CD4-positive, alpha-beta T cell treated with Interleukin-15 for 1 hour (primary cell): ENCODE measurements around the gene PHGDH.

Experiments
- DNase-seq: peaks from one replicate; pipeline ENCODE4 v3.0.0-alpha.2; 2020

Gene PHGDH

DNA sequence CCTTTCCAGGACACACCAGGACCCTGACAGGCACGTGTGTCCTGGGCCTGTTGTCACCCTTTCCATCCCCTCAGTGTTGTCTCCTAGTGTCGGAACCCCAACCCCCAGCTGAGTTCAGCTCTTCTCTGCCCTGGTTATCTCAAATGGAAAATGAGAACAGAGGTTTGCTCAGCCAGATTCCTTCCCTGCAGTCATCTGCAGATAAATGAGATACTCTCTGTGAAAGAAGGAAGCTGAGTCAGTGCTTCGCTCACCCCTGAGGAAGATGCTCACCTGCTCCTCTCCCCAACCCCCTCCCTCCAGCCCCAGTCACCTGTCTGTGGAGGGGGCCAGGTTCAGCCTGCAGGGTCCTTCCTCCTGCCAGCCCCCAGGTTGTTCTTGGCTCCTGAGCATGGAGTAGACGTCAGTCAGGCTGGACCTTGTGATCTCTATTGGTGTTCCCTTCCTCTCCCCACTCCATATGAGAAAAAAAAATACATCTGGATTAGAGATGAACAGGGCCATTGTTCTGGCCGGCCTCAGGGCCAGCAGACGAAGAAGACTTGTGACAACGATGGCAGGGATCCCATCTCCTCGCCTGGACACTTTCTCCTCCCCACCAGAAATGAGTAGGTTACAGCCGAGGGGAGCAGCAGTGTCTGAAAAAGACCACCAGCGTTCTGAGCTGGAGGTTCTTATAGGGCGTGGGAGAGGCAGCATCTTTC is 20.9 kb downstream of the PHGDH start:
- DNase-seq, result no peak

DNA sequence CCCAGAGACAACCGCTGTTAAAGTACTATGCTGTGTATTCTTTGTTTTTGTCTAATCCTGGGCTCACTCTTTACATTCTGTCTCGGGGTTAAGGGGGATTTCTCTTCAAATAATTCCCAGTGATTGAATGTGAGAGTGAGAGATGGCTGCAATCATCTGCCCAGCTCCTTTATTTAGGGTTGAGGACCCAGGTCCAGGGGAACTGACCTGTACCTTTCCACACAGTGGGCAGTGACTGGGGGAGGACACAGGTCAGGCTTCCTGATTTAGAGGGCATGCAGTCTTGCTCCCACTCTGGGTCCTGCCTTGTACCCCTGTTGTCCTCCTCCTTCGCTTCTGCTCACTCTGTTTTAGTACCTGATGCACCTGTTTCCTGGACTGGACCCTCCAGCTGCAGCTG is 22.0 kb downstream of the PHGDH start:
- DNase-seq, result no peak

DNA sequence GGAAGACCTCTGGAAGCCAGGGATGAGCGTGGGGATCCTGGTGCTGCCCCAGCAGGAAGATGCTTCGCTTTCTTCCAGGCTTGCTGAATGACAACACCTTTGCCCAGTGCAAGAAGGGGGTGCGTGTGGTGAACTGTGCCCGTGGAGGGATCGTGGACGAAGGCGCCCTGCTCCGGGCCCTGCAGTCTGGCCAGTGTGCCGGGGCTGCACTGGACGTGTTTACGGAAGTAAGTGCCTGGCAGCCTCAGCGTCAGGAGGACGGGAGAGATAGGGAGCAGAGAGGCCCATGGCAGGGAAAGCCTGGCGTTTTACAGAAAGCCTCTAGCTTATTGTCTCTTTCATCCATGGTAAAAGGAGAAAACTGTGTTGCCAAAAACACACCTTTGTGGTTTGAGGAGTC is 23.5 kb downstream of the PHGDH start:
- DNase-seq, result no peak

DNA sequence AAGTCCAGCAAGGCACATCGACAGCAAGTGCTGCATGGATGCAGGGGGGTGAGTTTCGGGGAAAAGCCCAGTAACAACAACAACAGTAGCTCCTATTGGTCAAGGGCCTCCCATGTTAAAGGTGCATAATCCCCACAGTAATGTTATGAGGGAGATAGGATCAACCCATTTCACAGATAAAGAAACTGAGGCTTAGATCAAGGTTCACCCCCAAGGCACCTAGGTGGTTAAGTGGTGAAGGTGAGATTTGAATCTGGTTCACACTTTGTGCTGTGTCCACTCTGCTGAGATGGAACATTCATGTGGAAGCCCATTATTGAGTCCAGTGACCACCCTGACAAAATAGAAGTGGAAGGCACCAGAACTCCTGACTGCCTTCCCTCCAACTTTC is 24.9 kb downstream of the PHGDH start:
- DNase-seq, result no peak

DNA sequence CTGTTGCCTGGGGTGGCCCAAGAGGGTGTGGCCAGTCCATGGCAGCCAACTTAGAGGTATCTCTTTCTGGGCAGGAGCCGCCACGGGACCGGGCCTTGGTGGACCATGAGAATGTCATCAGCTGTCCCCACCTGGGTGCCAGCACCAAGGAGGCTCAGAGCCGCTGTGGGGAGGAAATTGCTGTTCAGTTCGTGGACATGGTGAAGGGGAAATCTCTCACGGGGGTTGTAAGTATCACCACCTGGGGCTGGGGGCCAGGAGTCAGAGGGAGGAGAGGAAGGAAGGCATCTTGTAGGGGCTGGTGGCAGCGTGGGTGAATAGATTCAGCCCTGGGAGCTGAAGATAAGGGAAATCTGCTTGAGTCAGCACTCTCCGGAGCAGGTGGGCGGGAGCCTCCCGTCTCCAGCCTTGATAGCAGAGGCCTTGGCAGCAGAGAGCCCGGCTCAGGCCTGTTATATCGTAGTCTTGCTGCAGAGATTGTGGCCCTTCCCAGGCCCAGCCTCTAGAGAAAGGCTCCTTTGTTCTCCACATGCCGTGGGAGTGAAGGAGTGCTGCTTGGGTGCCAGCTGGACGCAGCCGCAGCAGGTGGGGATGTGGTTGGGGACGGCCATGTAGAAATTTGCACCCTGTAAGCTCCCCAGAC is 25.4 kb downstream of the PHGDH start:
- DNase-seq, result no peak

DNA sequence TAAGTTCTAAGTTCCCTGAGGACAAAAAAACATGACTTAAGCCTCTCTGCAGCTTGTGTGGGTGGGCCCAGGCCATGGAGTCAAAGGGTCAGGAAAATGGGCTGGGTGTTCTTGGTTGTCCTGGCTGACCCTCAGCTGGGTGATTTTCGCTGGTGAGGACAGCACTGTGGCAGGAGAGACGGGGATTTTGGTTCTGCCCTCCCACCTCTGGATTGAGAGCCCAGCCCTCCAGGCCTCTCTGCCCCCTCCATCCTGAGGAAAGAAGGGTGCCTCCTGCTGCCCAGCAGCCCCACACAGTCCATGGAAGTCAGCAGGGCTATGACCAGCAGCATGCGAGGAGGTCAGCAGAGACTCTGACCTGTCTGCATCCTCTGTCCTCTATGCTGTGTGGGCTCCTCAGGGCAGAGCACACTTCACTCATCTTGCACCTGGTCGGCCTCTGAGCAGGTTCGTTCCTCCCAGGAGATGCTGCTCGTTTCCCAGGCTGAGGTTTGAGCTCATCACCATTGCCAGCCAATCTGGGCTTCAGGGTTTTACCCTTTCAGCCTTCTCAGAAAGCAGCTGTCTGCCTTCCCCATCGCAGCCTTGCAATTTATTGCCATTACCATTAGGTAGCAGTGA is 26.5 kb downstream of the PHGDH start:
- DNase-seq, result no peak

DNA sequence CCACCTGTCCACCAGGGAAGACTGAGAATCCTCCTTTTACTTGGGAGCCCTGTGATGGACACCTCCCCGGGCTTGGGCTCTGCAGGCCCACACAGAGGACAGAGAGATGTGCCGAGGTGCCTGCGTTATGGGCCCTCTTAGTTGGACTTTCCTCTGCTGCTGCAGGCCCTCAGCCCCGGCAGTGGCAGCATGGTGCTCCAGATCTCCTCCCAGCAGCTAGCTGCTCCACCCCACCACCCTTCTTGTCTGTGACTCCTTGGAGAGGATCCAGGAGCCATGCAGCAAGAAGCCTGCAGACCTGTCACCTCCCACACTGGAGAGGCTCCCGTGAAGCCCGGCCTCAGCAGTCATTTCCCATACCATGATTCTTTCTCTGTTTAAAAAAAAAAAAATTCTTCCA is 27.4 kb downstream of the PHGDH start:
- no peak for DNase-seq

DNA sequence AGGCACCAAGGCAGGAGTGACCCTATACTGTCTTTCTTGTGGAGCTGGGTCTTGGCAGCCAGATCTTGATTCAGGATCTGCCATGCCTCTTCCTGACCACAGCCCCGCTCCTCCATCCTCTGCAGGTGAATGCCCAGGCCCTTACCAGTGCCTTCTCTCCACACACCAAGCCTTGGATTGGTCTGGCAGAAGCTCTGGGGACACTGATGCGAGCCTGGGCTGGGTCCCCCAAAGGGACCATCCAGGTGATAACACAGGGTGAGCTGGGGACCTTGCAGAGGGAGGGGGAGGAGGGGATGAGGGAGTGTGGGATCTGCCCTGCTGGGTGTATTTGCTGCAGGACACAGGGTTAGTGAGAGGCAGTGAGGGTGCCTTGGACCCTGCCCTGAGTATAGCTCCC is 28.5 kb downstream of the PHGDH start:
- no peak for DNase-seq

DNA sequence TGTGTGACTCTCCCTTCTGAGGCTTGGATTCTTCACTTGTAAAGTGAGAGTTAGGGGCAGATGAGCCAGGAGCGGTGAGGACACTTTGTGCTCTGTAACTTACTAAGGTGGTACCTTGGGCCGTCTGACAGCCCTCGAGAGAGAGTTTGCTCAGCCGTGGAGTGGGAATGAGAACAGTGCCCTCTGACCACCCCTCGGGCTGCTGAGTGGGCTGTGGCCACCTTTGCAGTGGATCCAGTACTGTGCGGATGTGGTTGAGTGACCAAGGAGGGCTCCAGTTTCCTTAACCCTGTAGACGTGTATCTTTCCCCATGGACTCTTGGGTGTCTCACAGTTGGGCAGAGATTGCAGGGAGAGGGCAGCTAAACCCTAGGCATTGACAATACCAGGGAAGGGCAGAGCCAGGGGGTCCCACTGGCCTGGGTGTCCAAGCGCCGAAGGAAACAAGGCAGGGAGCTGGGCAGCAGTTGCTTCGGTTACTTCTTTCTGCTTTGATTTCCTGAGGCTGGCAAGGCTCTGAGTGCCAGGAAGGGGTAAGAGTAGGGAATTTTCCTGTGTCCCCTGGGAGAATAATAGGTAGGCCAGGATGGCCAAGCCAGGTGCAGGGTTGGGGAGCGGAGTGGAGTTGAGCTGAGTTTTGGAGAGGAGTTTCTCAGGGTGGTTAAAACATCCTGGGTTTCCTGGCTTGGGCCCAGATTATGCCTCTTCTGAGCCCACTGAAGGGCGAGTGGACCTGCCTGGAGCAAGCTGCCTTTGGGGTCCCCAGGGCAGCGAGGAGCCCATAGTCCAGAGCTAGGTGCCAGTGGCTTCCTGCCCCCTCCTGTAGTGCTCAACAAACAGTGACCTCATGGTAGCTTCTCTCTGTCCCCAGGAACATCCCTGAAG is 29.4 kb downstream of the PHGDH start:
- DNase-seq, result no peak

DNA sequence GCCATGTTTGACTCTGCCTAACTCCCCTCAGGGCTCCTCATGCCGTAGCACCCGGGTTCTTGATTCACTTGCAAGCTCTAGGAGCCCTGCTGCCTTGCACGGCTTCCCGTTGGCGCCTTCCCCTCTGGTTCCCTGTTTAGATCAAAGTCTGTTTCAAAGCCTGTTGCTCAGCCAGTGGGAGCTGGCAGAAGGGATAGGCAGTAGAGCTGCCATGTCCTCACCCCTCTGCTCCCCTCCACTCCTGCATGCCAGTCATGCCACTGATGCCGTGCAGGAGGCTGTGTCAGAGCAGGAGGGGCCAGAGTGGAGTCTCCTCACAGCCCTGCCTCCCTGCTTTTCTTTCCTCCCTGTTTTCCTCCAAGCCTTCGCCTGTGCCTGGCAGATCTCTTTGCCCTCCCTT is 30.5 kb downstream of the PHGDH start:
- no peak for DNase-seq

DNA sequence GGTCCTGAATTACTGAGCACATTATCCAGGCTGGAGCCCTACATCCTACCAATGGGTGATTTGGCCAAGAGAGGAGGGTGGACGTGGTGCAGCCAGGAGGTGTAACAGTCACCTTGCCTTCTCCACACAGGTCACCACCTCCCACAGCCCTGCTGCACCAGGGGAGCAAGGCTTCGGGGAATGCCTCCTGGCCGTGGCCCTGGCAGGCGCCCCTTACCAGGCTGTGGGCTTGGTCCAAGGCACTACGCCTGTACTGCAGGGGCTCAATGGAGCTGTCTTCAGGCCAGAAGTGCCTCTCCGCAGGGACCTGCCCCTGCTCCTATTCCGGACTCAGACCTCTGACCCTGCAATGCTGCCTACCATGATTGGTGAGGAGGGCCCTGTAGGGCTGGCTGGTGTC is 30.9 kb downstream of the PHGDH start:
- DNase-seq, result no peak

DNA sequence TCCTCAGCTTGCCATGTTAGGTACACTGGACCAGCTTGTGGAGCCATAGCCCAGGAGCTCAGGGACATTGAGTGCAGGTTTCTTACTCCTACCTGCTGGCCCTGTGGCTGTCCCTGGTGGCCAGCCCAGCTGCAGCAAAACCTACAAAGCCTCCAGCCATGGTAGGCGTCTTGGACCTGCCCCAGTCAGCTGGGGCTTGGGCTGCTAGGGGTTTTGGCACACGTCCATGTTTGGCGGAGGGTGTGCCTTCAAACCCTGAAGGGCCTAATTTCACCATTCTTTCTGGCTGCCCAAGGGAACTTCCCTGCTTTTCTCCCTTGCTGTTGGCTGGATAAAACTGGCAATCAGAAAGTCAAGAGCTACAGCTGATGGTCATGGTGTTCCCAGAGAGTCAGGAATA is 31.6 kb downstream of the PHGDH start:
- DNase-seq, result no peak

DNA sequence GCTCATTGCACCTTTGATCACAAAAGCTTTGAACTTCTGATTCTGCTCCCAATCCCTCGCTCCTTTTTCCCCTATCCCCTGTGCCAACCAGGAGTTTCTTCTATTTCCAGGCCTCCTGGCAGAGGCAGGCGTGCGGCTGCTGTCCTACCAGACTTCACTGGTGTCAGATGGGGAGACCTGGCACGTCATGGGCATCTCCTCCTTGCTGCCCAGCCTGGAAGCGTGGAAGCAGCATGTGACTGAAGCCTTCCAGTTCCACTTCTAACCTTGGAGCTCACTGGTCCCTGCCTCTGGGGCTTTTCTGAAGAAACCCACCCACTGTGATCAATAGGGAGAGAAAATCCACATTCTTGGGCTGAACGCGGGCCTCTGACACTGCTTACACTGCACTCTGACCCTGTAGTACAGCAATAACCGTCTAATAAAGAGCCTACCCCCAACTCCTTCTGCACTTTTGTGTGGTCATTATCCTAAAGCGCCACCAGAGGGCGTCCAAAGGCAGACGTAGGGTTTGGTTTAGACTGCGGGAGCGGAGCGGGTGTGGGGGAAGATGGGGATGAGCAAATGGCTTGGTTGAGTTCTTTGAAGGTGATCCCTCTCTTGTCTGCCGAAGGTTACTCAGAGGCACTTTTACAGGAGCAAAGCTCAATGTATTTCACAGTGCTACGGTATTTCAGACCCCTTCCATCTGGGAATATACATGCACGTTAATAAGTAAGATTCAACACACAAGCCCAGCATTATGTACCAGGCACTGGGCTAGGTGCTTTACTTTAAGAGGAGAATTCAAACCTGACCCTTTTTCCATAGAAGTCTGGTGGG is 32.3 kb downstream of the PHGDH start:
- no peak for DNase-seq

DNA sequence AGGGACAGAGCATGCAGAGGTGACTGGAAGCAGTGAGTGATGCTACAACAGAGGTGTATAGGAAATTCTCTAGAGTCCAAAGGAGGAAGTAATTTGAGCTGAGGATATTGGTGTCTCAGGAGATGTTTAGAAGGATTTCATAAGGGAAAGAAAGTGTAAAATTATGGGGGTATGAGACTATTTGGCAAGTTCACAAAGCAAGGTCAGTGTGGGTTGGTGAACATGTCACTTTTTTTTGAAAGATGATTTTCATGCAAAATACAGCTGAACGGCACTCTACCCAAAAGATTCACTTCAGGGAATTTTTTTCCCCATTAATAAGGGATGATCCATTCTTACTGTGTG is 32.8 kb downstream of the PHGDH start:
- DNase-seq, result no peak

DNA sequence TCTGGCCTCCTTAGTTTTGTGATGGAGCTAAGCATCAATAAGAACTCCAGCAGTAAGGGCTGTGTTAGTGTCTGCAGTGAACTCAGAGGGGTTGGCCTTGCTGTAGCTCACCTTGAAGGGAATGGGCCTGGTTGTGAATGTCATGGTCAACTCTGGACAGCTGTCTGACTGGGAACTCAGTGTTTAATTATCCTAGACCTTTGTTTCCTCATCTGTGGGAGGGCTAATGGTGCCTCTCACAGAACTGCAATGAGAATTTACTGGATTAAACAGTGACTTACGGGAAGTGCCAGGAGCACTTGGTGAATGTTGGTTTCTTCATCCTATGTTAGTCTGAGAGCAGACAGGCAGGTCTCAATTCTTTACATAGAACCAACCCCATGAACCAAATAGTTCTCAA is 33.3 kb downstream of the PHGDH start:
- no peak for DNase-seq

DNA sequence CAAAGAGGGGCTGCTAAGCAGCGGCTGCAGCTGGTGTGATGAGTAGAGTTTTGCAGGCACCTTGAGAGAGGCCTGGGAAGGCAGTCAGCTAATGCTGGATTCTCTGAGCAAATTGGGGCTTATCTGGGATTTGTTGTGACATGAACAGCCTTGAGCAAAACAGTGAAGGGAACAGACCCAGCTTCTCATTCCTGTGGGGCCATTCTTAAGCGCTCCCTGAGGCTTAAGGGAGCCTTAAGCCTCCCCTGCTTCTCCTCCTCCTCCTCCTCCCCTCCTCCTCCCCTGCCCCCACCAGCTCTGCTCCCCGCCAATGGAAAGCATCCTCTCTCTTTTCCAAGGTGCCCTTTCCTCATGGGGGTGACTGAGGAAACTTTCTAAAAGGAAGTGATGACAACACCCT is 35.7 kb downstream of the PHGDH start:
- no peak for DNase-seq

DNA sequence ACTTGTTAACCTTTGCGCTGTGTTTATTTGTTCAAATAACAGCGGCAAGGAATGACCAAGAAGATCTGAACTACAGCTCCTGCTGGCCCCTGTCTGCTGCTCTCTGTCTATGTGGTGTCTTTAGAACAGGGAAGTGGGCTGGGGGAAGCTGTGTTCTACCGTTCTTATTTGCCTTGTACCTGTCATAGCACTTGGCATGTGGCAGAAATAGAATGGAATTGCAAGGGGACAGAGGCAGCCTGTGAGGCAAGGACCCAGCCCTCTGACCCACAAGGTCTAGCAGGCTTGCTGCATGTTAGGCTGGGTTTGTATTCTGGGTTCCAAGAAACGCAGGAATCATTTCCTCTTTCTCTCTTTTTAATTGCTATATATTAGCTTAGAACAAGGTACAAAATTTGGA is 36.3 kb downstream of the PHGDH start:
- DNase-seq, result no peak

DNA sequence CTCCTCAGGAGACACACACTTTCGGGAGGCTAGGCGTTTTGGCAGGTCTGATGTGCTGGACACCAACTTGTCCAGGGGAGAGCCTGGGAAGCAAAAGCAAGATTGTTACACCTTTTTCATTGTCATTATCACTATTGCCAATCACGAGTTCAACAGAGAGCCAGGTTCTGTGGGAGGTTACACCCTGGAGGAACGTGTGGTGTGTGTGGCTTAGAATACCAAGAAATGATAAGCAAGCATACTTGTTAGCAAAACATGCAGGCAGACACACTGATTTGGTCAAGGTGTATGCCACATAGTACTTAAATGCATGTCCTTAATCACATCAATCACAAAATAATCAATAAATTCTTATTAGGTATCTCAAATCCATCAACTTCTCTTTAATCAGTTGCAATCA is 40.9 kb downstream of the PHGDH start:
- no peak for DNase-seq

DNA sequence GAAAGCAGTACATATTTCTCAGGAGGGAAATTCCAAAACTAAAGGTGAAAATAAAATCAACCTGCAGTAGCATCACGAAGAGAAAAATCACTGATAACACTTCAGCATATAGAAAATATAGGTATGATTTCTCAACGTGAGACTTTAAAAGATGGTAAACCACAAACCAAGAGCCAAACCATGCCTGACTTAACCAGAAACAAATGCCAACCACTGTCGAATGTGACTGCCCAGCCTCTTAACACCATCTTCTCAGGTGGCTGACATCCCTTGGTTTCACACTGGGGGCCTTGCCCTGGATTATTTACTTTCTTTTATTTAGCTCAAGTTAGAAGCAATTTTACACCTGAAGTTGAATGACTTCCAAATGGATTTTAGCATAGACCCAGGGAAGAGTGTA is 46.9 kb downstream of the PHGDH start:
- no peak for DNase-seq

DNA sequence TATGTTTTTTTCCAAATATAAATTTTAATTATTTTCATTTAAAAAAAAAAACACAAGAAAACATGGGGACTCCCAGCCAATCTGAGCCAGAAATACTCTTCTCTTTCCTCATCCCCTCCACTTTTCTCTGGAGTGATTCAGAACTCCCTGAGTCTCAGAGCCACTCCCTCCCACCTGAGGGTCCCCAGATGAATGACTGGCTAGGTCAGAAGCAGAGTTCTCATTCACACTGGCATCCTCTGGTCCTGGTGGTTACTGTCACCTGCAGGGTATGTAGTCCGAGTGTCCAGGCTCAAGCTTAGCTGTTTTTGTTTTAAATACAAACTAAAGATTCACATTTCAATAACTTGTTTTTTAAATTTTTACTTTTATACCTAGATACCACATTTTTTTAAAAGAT is 50.7 kb downstream of the PHGDH start:
- DNase-seq, result no peak

DNA sequence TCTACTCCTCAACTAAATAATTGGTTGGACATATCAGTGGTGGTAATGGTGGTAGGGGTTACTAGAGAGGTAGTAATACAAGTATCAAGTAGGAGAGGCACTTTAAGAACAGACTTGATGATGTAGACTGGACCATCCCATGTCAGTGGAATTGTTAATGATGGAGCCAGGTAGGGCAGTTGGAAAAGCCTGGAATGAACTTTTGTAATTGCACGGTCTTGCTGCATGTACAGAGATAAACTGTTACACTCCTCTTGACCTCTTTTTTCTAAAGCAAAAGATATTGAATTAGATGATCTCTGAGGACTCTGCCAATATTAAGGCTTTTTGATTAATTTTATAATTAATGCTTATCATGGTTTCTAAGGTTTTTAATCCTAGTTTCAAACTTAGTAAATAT is 51.2 kb downstream of the PHGDH start:
- no peak for DNase-seq

DNA sequence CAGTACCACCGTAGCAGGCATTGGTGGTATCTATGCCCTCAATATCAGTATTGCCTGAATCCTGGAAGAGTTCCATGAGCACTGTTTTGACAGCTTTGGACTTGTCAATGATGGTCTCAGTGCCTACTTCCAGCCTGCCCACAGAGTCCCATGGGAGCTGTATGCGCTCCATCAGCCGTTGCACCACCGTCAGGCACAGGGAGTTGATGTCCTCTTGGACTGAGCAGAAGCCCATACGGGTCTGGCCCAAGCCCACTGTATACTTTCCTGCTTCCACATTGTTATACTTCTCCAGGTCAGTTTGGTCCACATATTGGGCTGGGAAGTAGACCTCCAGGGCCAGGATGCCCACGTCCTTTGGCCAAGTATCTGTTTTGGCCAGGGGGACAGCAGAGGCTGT is 52.5 kb downstream of the PHGDH start:
- DNase-seq, result no peak

DNA sequence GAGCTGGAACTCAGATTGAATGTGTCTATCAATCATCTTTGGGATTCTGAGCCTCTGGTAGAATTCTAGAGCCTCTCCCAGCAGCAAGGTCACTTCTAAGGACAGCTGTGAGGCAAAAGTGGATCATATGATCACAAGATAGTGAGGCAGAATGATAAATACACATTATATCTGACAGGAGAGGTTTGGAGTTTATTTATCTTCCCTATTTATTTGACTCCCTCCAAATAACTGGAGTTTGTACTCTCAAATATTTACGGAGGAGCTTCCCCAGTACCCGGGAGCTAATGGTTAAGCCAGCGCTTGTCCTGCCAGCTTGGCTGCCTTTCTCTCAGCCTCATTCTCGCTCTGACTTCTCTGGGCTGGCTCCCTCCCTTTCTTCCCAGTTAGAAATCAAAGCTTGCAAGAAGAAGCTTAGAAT is 54.6 kb downstream of the PHGDH start:
- no peak for DNase-seq
